MM.1S (cell line): ENCODE results near the gene CRB1.

Source experiments
- EZH2 ChIP-seq: fragments of 300-600 bp; sonication (generic); optimal IDR thresholded peaks from 2 replicates; pipeline ENCODE3; 2017; ENCODE audit warnings: low read depth, mild to moderate bottlenecking, antibody characterized with exemption, low read length, mixed read lengths
- EZH2phosphoT487 ChIP-seq: fragments of 300-600 bp; sonication (generic); IDR thresholded peaks from 2 replicates; pipeline ENCODE4 v1.6.1; 2018; ENCODE audit warnings: antibody characterized with exemption, low read length
- TF ChIP-seq, protein P1 (sequence below): fragments of 300-600 bp; sonication (generic); IDR thresholded peaks from 2 replicates; pipeline ENCODE4 v1.5.1; 2016; ENCODE audit warnings: antibody characterized with exemption, low read length, mixed read lengths

DNA sequence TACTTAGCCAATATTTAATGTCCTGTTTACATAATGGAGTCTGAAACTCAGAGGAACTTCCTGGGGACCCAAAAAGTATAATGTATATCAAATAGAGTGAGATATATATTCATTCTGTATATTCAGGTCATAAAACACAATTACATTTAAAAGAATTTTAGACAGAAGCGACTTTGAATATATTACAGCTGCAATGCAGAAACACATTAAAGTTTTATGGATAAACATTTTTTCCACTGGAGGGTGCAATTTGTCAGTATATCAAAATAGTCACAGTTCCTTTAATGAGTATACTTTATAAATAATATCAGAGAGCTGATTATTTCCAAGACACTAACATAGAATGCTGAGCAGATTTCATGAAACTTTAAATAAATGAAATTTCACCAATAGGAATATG lies 43.9 kb upstream of the CRB1 start:
- TF ChIP-seq, protein P1, sequence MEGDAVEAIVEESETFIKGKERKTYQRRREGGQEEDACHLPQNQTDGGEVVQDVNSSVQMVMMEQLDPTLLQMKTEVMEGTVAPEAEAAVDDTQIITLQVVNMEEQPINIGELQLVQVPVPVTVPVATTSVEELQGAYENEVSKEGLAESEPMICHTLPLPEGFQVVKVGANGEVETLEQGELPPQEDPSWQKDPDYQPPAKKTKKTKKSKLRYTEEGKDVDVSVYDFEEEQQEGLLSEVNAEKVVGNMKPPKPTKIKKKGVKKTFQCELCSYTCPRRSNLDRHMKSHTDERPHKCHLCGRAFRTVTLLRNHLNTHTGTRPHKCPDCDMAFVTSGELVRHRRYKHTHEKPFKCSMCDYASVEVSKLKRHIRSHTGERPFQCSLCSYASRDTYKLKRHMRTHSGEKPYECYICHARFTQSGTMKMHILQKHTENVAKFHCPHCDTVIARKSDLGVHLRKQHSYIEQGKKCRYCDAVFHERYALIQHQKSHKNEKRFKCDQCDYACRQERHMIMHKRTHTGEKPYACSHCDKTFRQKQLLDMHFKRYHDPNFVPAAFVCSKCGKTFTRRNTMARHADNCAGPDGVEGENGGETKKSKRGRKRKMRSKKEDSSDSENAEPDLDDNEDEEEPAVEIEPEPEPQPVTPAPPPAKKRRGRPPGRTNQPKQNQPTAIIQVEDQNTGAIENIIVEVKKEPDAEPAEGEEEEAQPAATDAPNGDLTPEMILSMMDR: no peak
- TF ChIP-seq EZH2 (no peak), EZH2phosphoT487 (no peak)
